Keratinocyte (primary cell): ENCODE measurements around the gene BDH2. TPM values are rescaled to one million over a fixed set of nuclear protein-coding genes. Genes with fewer than 3 reads are reported as not detected.

Experiments
- DNase-seq: peaks from one replicate; pipeline ENCODE4 v3.0.0-alpha.2; 2011; ENCODE audit warnings: low read depth, missing footprints, low spot score
- FAIRE-seq: peaks from 2 replicates; lab custom pipeline; 2011; peaks lifted over from hg19 to GRCh38; lab: Jason Lieb, UNC
- H2AFZ ChIP-seq: 2 replicates; pipeline ENCODE4 v1.6.0; 2012; ENCODE audit warnings: low read length, control low read depth, inconsistent platforms; ENCODE audit not compliant: control insufficient read depth
- H3K27ac ChIP-seq: 2 replicates; pipeline ENCODE4 v1.5.1; 2011; ENCODE audit warnings: low read length; ENCODE audit not compliant: control insufficient read depth, insufficient read depth
- H3K27me3 ChIP-seq: 3 replicates; pipeline ENCODE4 v1.6.0; 2011; ENCODE audit warnings: low read length; ENCODE audit not compliant: control insufficient read depth, insufficient read depth; ENCODE audit errors: extremely low read depth
- H3K36me3 ChIP-seq, 2 experiments: 2 replicates in 1 of 2; 3 replicates in 1 of 2; pipeline ENCODE4 v1.5.1; 2011; ENCODE audit warnings: low read length in 2 of 2, mild to moderate bottlenecking in 1 of 2; ENCODE audit not compliant: control insufficient read depth in 2 of 2, insufficient read depth in 2 of 2; ENCODE audit errors: extremely low read depth in 1 of 2
- H3K4me1 ChIP-seq: 3 replicates; pipeline ENCODE4 v1.5.1; 2011; ENCODE audit warnings: low read length; ENCODE audit not compliant: control insufficient read depth, insufficient read depth; ENCODE audit errors: extremely low read depth
- H3K4me2 ChIP-seq: 3 replicates; pipeline ENCODE4 v1.6.0; 2011; ENCODE audit warnings: low read depth, low read length; ENCODE audit not compliant: control insufficient read depth, insufficient read depth; ENCODE audit errors: extremely low read depth
- H3K4me3 ChIP-seq, 3 experiments: fragments of 200-600 bp in 1 of 3; sonication (generic) in 1 of 3; 2 replicates in 2 of 3; 3 replicates in 1 of 3; pipeline ENCODE4 v1.5.1; 2011 to 2016; ENCODE audit warnings: low read length in 3 of 3, mild to moderate bottlenecking in 3 of 3, control low read depth in 2 of 3, inconsistent platforms in 1 of 3, low read depth in 1 of 3, mixed read lengths in 1 of 3, mixed run types in 1 of 3, moderate library complexity in 1 of 3; ENCODE audit not compliant: control insufficient read depth in 2 of 3, insufficient read depth in 2 of 3; ENCODE audit errors: extremely low read depth in 1 of 3
- H3K79me2 ChIP-seq: 2 replicates; pipeline ENCODE4 v1.6.0; 2012; ENCODE audit warnings: low read length; ENCODE audit not compliant: control insufficient read depth, insufficient read depth
- H3K9ac ChIP-seq: 3 replicates; pipeline ENCODE4 v1.6.0; 2011; ENCODE audit warnings: low read length; ENCODE audit not compliant: control insufficient read depth, insufficient read depth; ENCODE audit errors: extremely low read depth
- H3K9me1 ChIP-seq: 3 replicates; pipeline ENCODE4 v1.6.0; 2011; ENCODE audit warnings: low read length; ENCODE audit not compliant: control insufficient read depth, insufficient read depth; ENCODE audit errors: extremely low read depth
- H3K9me3 ChIP-seq: 2 replicates; pipeline ENCODE4 v1.5.1; 2012; ENCODE audit warnings: low read depth, low read length; ENCODE audit not compliant: control insufficient read depth
- H4K20me1 ChIP-seq: 3 replicates; pipeline ENCODE4 v1.6.0; 2011; ENCODE audit warnings: low read length; ENCODE audit not compliant: control insufficient read depth, insufficient read depth; ENCODE audit errors: extremely low read depth
- EZH2 ChIP-seq: IDR thresholded peaks from one replicate; pipeline ENCODE4 v1.6.1; 2012; ENCODE audit warnings: inconsistent platforms, mild to moderate bottlenecking, low read length, moderate library complexity
- dilution Hi-C: fragments of 300-500 bp; cut with MboI; formaldehyde crosslinking; loops from one replicate; pipeline ENCODE4 v1.7.0; 2020; ENCODE audit warnings: low sequenced_read_pairs; ENCODE audit not compliant: extremely low pct_ligation_motif_present
- polyA plus RNA-seq, 5 experiments: library from polyadenylated mRNA; depleted of rRNA in 3 of 5; stranded (reverse) in 3 of 5; stranded (forward) in 1 of 5; unstranded in 1 of 5; fragments of >200 nt; gene quantifications; 1 replicate in 1 of 5; 2 replicates in 3 of 5; 3 replicates in 1 of 5; pipeline versions ENCODE4 v1.2.1 to v1.2.3, GENCODE V29; 2011 to 2012; ENCODE audit warnings: missing spikeins in 2 of 5, low read depth in 1 of 5, low replicate concordance in 1 of 5
- TF ChIP-seq, protein P1 (sequence below), 3 experiments: IDR thresholded peaks in 1 of 3; conservative IDR thresholded peaks in 1 of 3; optimal IDR thresholded peaks in 1 of 3; 2 replicates in 2 of 3; 3 replicates in 1 of 3; pipeline versions ENCODE3 to v1.5.1; 2011; ENCODE audit warnings: low read length in 3 of 3, mild to moderate bottlenecking in 3 of 3, moderate library complexity in 2 of 3, control low read depth in 1 of 3, inconsistent platforms in 1 of 3; ENCODE audit not compliant: insufficient read depth in 2 of 3; ENCODE audit errors: extremely low read depth in 1 of 3

The BDH2 gene
- polyA plus RNA-seq, 1 donor (not counting 4 experiments of a cell fraction or from before 2014, with no cell fraction given), result 58.1 TPM

GRCh38 chr4:103086551-103086950 lies 13.1 kb downstream of the BDH2 start:
- FAIRE-seq (no peak), DNase-seq (no peak)
- Histone ChIP-seq H3K9ac (no peak overlapping the region), H2AFZ (no peak overlapping the region), H3K27me3 (no peaks in the 10 kb centered on the region), H3K27ac (no peak overlapping the region), H3K4me1 (no peaks in the 10 kb centered on the region), H3K4me3 (no peak overlapping the region), H3K79me2 (no peaks in the 10 kb centered on the region), H3K4me2 (no peak overlapping the region), H3K9me1 (no peaks in the 10 kb centered on the region), H3K36me3 (peaks cover 0 to 7% of the 10 kb centered on the region in 2 experiments), H4K20me1 (no peaks in the 10 kb centered on the region), H3K9me3 (no peaks in the 10 kb centered on the region)
- dilution Hi-C loops, result no loop called here
- TF ChIP-seq, protein P1, sequence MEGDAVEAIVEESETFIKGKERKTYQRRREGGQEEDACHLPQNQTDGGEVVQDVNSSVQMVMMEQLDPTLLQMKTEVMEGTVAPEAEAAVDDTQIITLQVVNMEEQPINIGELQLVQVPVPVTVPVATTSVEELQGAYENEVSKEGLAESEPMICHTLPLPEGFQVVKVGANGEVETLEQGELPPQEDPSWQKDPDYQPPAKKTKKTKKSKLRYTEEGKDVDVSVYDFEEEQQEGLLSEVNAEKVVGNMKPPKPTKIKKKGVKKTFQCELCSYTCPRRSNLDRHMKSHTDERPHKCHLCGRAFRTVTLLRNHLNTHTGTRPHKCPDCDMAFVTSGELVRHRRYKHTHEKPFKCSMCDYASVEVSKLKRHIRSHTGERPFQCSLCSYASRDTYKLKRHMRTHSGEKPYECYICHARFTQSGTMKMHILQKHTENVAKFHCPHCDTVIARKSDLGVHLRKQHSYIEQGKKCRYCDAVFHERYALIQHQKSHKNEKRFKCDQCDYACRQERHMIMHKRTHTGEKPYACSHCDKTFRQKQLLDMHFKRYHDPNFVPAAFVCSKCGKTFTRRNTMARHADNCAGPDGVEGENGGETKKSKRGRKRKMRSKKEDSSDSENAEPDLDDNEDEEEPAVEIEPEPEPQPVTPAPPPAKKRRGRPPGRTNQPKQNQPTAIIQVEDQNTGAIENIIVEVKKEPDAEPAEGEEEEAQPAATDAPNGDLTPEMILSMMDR (optimal IDR thresholded peaks at IDR 0.05 in 1 of 3, IDR thresholded peaks at IDR 0.05 in 1 of 3, conservative IDR thresholded peaks at IDR 0.05 in 1 of 3; ENCODE audit: extremely low read depth in 1 of 3, insufficient read depth in 2 of 3, low read length in 3 of 3), result no peak
- no peak for TF ChIP-seq EZH2

- Histone ChIP-seq H3K4me2 (no peak overlapping the region), H3K9ac (no peak overlapping the region), H4K20me1 (no peaks in the 10 kb centered on the region), H3K27me3 (no peaks in the 10 kb centered on the region), H3K4me1 (no peaks in the 10 kb centered on the region), H3K9me3 (no peaks in the 10 kb centered on the region), H3K27ac (no peak overlapping the region), H3K4me3 (no peak overlapping the region), H3K79me2 (no peaks in the 10 kb centered on the region), H3K9me1 (no peaks in the 10 kb centered on the region), H3K36me3 (peaks cover 0 to 7% of the 10 kb centered on the region in 2 experiments), H2AFZ (no peak overlapping the region)
- FAIRE-seq (no peak), DNase-seq (no peak)
- dilution Hi-C loops, result no loop called here
- TF ChIP-seq, protein P1 (optimal IDR thresholded peaks at IDR 0.05 in 1 of 3, IDR thresholded peaks at IDR 0.05 in 1 of 3, conservative IDR thresholded peaks at IDR 0.05 in 1 of 3; ENCODE audit: extremely low read depth in 1 of 3, insufficient read depth in 2 of 3, low read length in 3 of 3), result no peak
- TF ChIP-seq EZH2, result no peak
Measured at GRCh38 chr4:103085555-103086196, 14.0 kb downstream of the BDH2 start.
